HUES6 (cell line): ENCODE results near the gene KCTD20.

Source experiments
- H3K27ac ChIP-seq: 2 replicates; pipeline ENCODE4 v1.7.0; 2013; ENCODE audit warnings: low read depth, mild to moderate bottlenecking, low read length, inconsistent platforms
- H3K27me3 ChIP-seq: 2 replicates; pipeline ENCODE4 v1.6.1; 2013; ENCODE audit warnings: low read length; ENCODE audit not compliant: control insufficient read depth, insufficient read depth
- H3K36me3 ChIP-seq: 2 replicates; pipeline ENCODE4 v1.6.1; 2013; ENCODE audit warnings: low read length; ENCODE audit not compliant: control insufficient read depth, insufficient read depth
- H3K4me1 ChIP-seq: 2 replicates; pipeline ENCODE4 v1.6.1; 2013; ENCODE audit warnings: low read length; ENCODE audit not compliant: control insufficient read depth, insufficient read depth
- H3K4me3 ChIP-seq: 2 replicates; pipeline ENCODE4 v1.5.1; 2013; ENCODE audit warnings: low read depth, low read length
- H3K9ac ChIP-seq: one replicate; pipeline ENCODE4 v1.6.1; 2013; ENCODE audit warnings: mild to moderate bottlenecking, low read length
- H3K9me3 ChIP-seq: 2 replicates; pipeline ENCODE4 v1.6.1; 2013; ENCODE audit warnings: low read depth, low read length; ENCODE audit not compliant: control insufficient read depth, insufficient read depth

The KCTD20 gene

GRCh38 chr6:36510365-36510764 is 67.6 kb downstream of the KCTD20 start:
- Histone ChIP-seq H3K9me3 (no peaks in the 10 kb centered on the region; the same call in 1 of the 2 replicates), H3K27ac (no peak overlapping the region), H3K9ac (no peak overlapping the region), H3K36me3 (peaks cover 52% of the 10 kb centered on the region), H3K27me3 (no peaks in the 10 kb centered on the region), H3K4me1 (peaks cover 7% of the 10 kb centered on the region; the same call in 1 of the 2 replicates), H3K4me3 (no peak overlapping the region)

- Histone ChIP-seq H3K36me3 (peaks cover 65% of the 10 kb centered on the region), H3K9me3 (no peaks in the 10 kb centered on the region; the same call in 1 of the 2 replicates), H3K27ac (no peak overlapping the region), H3K27me3 (no peaks in the 10 kb centered on the region), H3K9ac (no peak overlapping the region), H3K4me1 (peaks cover 5% of the 10 kb centered on the region; the same call in 1 of the 2 replicates), H3K4me3 (no peak overlapping the region)
Measured at GRCh38 chr6:36514554-36515456, 72.0 kb downstream of the KCTD20 start.

- no peak overlapping the region for H3K4me3 ChIP-seq
- no peaks in the 10 kb centered on the region for H3K9me3 ChIP-seq
- H3K27me3 ChIP-seq = no peaks in the 10 kb centered on the region
- peaks cover 64% of the 10 kb centered on the region for H3K36me3 ChIP-seq
- H3K27ac ChIP-seq = no peak overlapping the region
- H3K9ac ChIP-seq = no peak overlapping the region
- H3K4me1 ChIP-seq = no peaks in the 10 kb centered on the region; the same call in 1 of the 2 replicates
Measured at GRCh38 chr6:36515844-36516243, 73.0 kb downstream of the KCTD20 start.

GRCh38 chr6:36516559-36516958 is 73.8 kb downstream of the KCTD20 start:
- Histone ChIP-seq H3K9ac (no peak overlapping the region), H3K27ac (no peak overlapping the region), H3K36me3 (peaks cover 66% of the 10 kb centered on the region), H3K9me3 (no peaks in the 10 kb centered on the region), H3K4me3 (no peak overlapping the region), H3K4me1 (no peaks in the 10 kb centered on the region), H3K27me3 (no peaks in the 10 kb centered on the region)

- no peak overlapping the region for H3K27ac ChIP-seq
- no peaks in the 10 kb centered on the region for H3K27me3 ChIP-seq
- H3K36me3 ChIP-seq = peaks cover 69% of the 10 kb centered on the region
- no peaks in the 10 kb centered on the region for H3K9me3 ChIP-seq
- H3K9ac ChIP-seq = no peak overlapping the region
- no peak overlapping the region for H3K4me3 ChIP-seq
- no peaks in the 10 kb centered on the region for H3K4me1 ChIP-seq
Measured at GRCh38 chr6:36516988-36517387, 74.2 kb downstream of the KCTD20 start.

- Histone ChIP-seq H3K36me3 (peaks cover 68% of the 10 kb centered on the region), H3K27ac (no peak overlapping the region), H3K9ac (no peak overlapping the region), H3K9me3 (no peaks in the 10 kb centered on the region), H3K27me3 (no peaks in the 10 kb centered on the region), H3K4me3 (no peak overlapping the region), H3K4me1 (no peaks in the 10 kb centered on the region)
Measured at GRCh38 chr6:36517408-36517807, 74.6 kb downstream of the KCTD20 start.

- Histone ChIP-seq H3K36me3 (peaks cover 73% of the 10 kb centered on the region), H3K9me3 (no peaks in the 10 kb centered on the region), H3K4me1 (no peaks in the 10 kb centered on the region), H3K4me3 (no peak overlapping the region), H3K27me3 (no peaks in the 10 kb centered on the region), H3K9ac (no peak overlapping the region), H3K27ac (no peak overlapping the region)
Measured at GRCh38 chr6:36519352-36519751, 76.6 kb downstream of the KCTD20 start.

- Histone ChIP-seq H3K27me3 (no peaks in the 10 kb centered on the region), H3K36me3 (peaks cover 56% of the 10 kb centered on the region), H3K4me3 (no peak overlapping the region), H3K9me3 (no peaks in the 10 kb centered on the region), H3K9ac (no peak overlapping the region), H3K4me1 (no peaks in the 10 kb centered on the region), H3K27ac (no peak overlapping the region)
Measured at GRCh38 chr6:36523451-36523850, 80.7 kb downstream of the KCTD20 start.

- peaks cover 55% of the 10 kb centered on the region for H3K36me3 ChIP-seq
- no peaks in the 10 kb centered on the region for H3K4me1 ChIP-seq
- no peak overlapping the region for H3K4me3 ChIP-seq
- no peaks in the 10 kb centered on the region for H3K9me3 ChIP-seq
- no peak overlapping the region for H3K27ac ChIP-seq
- H3K27me3 ChIP-seq = no peaks in the 10 kb centered on the region
- H3K9ac ChIP-seq = no peak overlapping the region
Measured at GRCh38 chr6:36523936-36524499, 81.2 kb downstream of the KCTD20 start.

GRCh38 chr6:36524871-36525270 is 82.1 kb downstream of the KCTD20 start:
- no peaks in the 10 kb centered on the region for H3K4me1 ChIP-seq
- H3K27ac ChIP-seq = no peak overlapping the region
- H3K36me3 ChIP-seq = peaks cover 48% of the 10 kb centered on the region

GRCh38 chr6:36525346-36525745 is 82.5 kb downstream of the KCTD20 start:
- H3K9me3 ChIP-seq = no peaks in the 10 kb centered on the region
- no peaks in the 10 kb centered on the region for H3K4me1 ChIP-seq
- H3K9ac ChIP-seq = no peak overlapping the region
- no peak overlapping the region for H3K4me3 ChIP-seq
- no peaks in the 10 kb centered on the region for H3K27me3 ChIP-seq
- H3K36me3 ChIP-seq = peaks cover 43% of the 10 kb centered on the region
- no peak overlapping the region for H3K27ac ChIP-seq

More at GRCh38 chr6:36524871-36525270, 82.1 kb downstream of the KCTD20 start:
- Histone ChIP-seq H3K27me3 (no peaks in the 10 kb centered on the region), H3K9ac (no peak overlapping the region), H3K4me3 (no peak overlapping the region), H3K9me3 (no peaks in the 10 kb centered on the region)
